Endothelial cell of umbilical vein (primary cell): Measurements from ENCODE around the gene LRRC8D. TPM values are rescaled to one million over a fixed set of nuclear protein-coding genes. Genes with fewer than 3 reads are reported as not detected.
A peak's percentile ranks its signal among the peaks of the same experiment; 100 is the strongest.

Experiments
- BruUV-seq: library from RNA; stranded (reverse); fragments of 400-500 nt; replicated peaks from 2 replicates; lab custom pipeline; 2021; lab: Mats Ljungman, UMichigan
- CTCF ChIA-PET: fragments of 300-600, 350-600 bp; sonication (Branson Sonifier 250); formaldehyde crosslinking; loops from one replicate; lab custom pipeline; 2021; ENCODE audit warnings: antibody characterized with exemption, inconsistent platforms; lab: Charles Lee
- POLR2A ChIA-PET: fragments of 300-600, 350-600 bp; sonication (Branson Sonifier 250); formaldehyde crosslinking; loops from one replicate; lab custom pipeline; 2021; ENCODE audit warnings: antibody characterized with exemption, inconsistent platforms; lab: Charles Lee
- DNase-seq: peaks from one replicate; pipeline ENCODE4 v3.0.0-alpha.2; 2011; ENCODE audit warnings: low read depth, low spot score
- FAIRE-seq: peaks from 2 replicates; lab custom pipeline; 2011; peaks lifted over from hg19 to GRCh38; lab: Jason Lieb, UNC
- H2AFZ ChIP-seq: 2 replicates; pipeline ENCODE4 v1.6.0; 2012; ENCODE audit warnings: low read depth, low read length, control low read depth, inconsistent platforms
- H3K27ac ChIP-seq: 2 replicates; pipeline ENCODE4 v1.5.1; 2011; ENCODE audit warnings: low read depth, mild to moderate bottlenecking, control low read depth, low read length, moderate library complexity; ENCODE audit not compliant: insufficient read depth
- H3K27me3 ChIP-seq, 2 experiments: 2 replicates each; pipeline versions ENCODE4 v1.6.0 to v1.6.1; 2011; ENCODE audit warnings: low read length in 2 of 2, mixed read lengths in 1 of 2; ENCODE audit not compliant: control insufficient read depth in 2 of 2, insufficient read depth in 2 of 2
- H3K36me3 ChIP-seq, 2 experiments: 2 replicates in 1 of 2; 3 replicates in 1 of 2; pipeline ENCODE4 v1.5.1; 2011; ENCODE audit warnings: low read length in 2 of 2, mild to moderate bottlenecking in 1 of 2, moderate library complexity in 1 of 2; ENCODE audit not compliant: control insufficient read depth in 2 of 2, insufficient read depth in 2 of 2; ENCODE audit errors: extremely low read depth in 1 of 2
- H3K4me1 ChIP-seq: 3 replicates; pipeline ENCODE4 v1.5.1; 2011; ENCODE audit warnings: mild to moderate bottlenecking, low read length; ENCODE audit not compliant: control insufficient read depth, insufficient read depth; ENCODE audit errors: extremely low read depth
- H3K4me2 ChIP-seq: 2 replicates; pipeline ENCODE4 v1.6.1; 2011; ENCODE audit warnings: low read length, control low read depth, mixed read lengths; ENCODE audit not compliant: insufficient read depth
- H3K4me3 ChIP-seq, 3 experiments: fragments of 200-600 bp in 1 of 3; sonication (generic), shearing (Covaris generic) in 1 of 3; replicated peaks in 1 of 3; 2 replicates each; pipeline ENCODE4 v1.5.1; 2011 to 2016; ENCODE audit warnings: control low read depth in 3 of 3, low read length in 3 of 3, mild to moderate bottlenecking in 2 of 3, inconsistent platforms in 1 of 3, low read depth in 1 of 3, moderate library complexity in 1 of 3; ENCODE audit not compliant: insufficient read depth in 1 of 3
- H3K79me2 ChIP-seq: 2 replicates; pipeline ENCODE4 v1.6.0; 2012; ENCODE audit warnings: low read length, inconsistent platforms; ENCODE audit not compliant: control insufficient read depth, insufficient read depth
- H3K9ac ChIP-seq: replicated peaks from 2 replicates; pipeline ENCODE3; 2011; ENCODE audit warnings: low read length, control low read depth; ENCODE audit not compliant: insufficient read depth; ENCODE audit errors: extremely low read depth
- H3K9me1 ChIP-seq: replicated peaks from 3 replicates; pipeline ENCODE4 v1.6.0; 2011; ENCODE audit warnings: mild to moderate bottlenecking, low read length; ENCODE audit not compliant: control insufficient read depth, insufficient read depth; ENCODE audit errors: extremely low read depth
- H3K9me3 ChIP-seq: replicated peaks from 2 replicates; pipeline ENCODE4 v1.5.1; 2012; ENCODE audit warnings: low read length, inconsistent platforms; ENCODE audit not compliant: control insufficient read depth, insufficient read depth
- H4K20me1 ChIP-seq: replicated peaks from 2 replicates; pipeline ENCODE3; 2011; ENCODE audit warnings: mild to moderate bottlenecking, low read length; ENCODE audit not compliant: control insufficient read depth, insufficient read depth; ENCODE audit errors: extremely low read depth
- CTCF ChIP-seq, 2 donors: IDR thresholded peaks; 1 replicate in 1 of 2; 2 replicates in 1 of 2; pipeline ENCODE4 v1.5.1; 2011; ENCODE audit warnings: low read length in 2 of 2, mild to moderate bottlenecking in 2 of 2, moderate library complexity in 2 of 2, control low read depth in 1 of 2, inconsistent platforms in 1 of 2, low read depth in 1 of 2; ENCODE audit not compliant: insufficient read depth in 1 of 2; ENCODE audit errors: extremely low read depth in 1 of 2
- EZH2 ChIP-seq: IDR thresholded peaks from 2 replicates; pipeline ENCODE4 v1.6.1; 2012; ENCODE audit warnings: borderline replicate concordance, low read depth, mild to moderate bottlenecking, moderate library complexity, low read length, inconsistent platforms; ENCODE audit not compliant: severe bottlenecking
- FOS ChIP-seq: IDR thresholded peaks from 2 replicates; pipeline ENCODE4 v1.6.1; 2011; ENCODE audit warnings: mild to moderate bottlenecking, low read length, moderate library complexity, borderline replicate concordance; ENCODE audit not compliant: insufficient read depth
- GATA2 ChIP-seq: IDR thresholded peaks from 2 replicates; pipeline ENCODE4 v1.7.0; 2011; ENCODE audit warnings: low read depth, mild to moderate bottlenecking, moderate library complexity, mixed read lengths, low read length; ENCODE audit not compliant: insufficient read length, insufficient read depth
- JUN ChIP-seq: IDR thresholded peaks from 2 replicates; pipeline ENCODE4 v1.6.1; 2011; ENCODE audit warnings: borderline replicate concordance, low read depth; ENCODE audit not compliant: insufficient read length, insufficient read depth
- MAX ChIP-seq: IDR thresholded peaks from 2 replicates; pipeline ENCODE4 v1.6.1; 2011; ENCODE audit not compliant: insufficient read depth, insufficient read length
- MYC ChIP-seq: IDR thresholded peaks from one replicate; pipeline ENCODE4 v1.6.1; 2011; ENCODE audit warnings: mild to moderate bottlenecking, low read depth, low read length
- POLR2A ChIP-seq: IDR thresholded peaks from 2 replicates; pipeline ENCODE4 v1.6.1; 2012; ENCODE audit warnings: low read depth, mild to moderate bottlenecking, control low read depth, low read length
- POLR2AphosphoS5 ChIP-seq: IDR thresholded peaks from 2 replicates; pipeline ENCODE4 v1.6.1; 2012; ENCODE audit warnings: low read depth, mild to moderate bottlenecking, control low read depth, low read length, moderate library complexity; ENCODE audit not compliant: insufficient read depth
- dilution Hi-C: fragments of 300-500 bp; cut with MboI; formaldehyde crosslinking; loops from one replicate; pipeline ENCODE4 v1.15.0; 2019; ENCODE audit warnings: low sequenced_read_pairs; ENCODE audit not compliant: extremely low pct_ligation_motif_present
- intact Hi-C: fragments of 100-400 bp; cut with micrococcal nuclease; formaldehyde crosslinking; loops from one replicate; pipeline ENCODE4 v1.10.0; 2022
- polyA plus RNA-seq, 4 experiments: library from polyadenylated mRNA; depleted of rRNA in 3 of 4; stranded (reverse) in 3 of 4; unstranded in 1 of 4; fragments of >200 nt; gene quantifications; 2 replicates each; pipeline versions ENCODE4 v1.2.1 to v1.2.3, GENCODE V29; 2011 to 2012; ENCODE audit warnings: missing spikeins in 1 of 4
- total RNA-seq: library from RNA; stranded (reverse); gene quantifications from 2 replicates; pipeline ENCODE4 v1.2.3, GENCODE V29; 2021

LRRC8D gene
- total and polyA plus RNA-seq, 2 donors (not counting 3 experiments of a cell fraction or from before 2014, with no cell fraction given): 31.9 to 37.7 TPM

- Histone ChIP-seq H3K4me2 (peak overlapping the region; percentile 93), H3K36me3 (peaks cover 0 to 2% of the 10 kb centered on the region in 2 experiments), H3K4me1 (peaks cover 20% of the 10 kb centered on the region), H3K27ac (no peak overlapping the region), H3K27me3 (no peaks in the 10 kb centered on the region), H3K9me3 (no peaks in the 10 kb centered on the region), H4K20me1 (no peaks in the 10 kb centered on the region), H3K79me2 (peaks cover 38% of the 10 kb centered on the region), H3K9me1 (no peaks in the 10 kb centered on the region), H2AFZ (no peak overlapping the region), H3K4me3 (peak overlapping the region in 1 of 3 experiments; percentile 91), H3K9ac (no peak overlapping the region)
- ChIA-PET CTCF (interaction anchor here (1.1 kb wide), 1 partner anchor 9 kb away, joined by 3 read pairs; no protein-coding TSS in a partner anchor), POLR2A (no interaction called here)
- dilution Hi-C loops: no loop called here
- no TSS peak for BruUV-seq
- intact Hi-C loops: no loop called here
- no peak for FAIRE-seq
- no peak for DNase-seq
- TF ChIP-seq GATA2 (no peak), JUN (no peak), POLR2A (no peak), POLR2AphosphoS5 (no peak), MYC (no peak), EZH2 (no peak), MAX (no peak), FOS (no peak), CTCF (IDR thresholded peaks at IDR 0.05; ENCODE audit: extremely low read depth in 1 of 2, insufficient read depth in 1 of 2, low read depth in 1 of 2, low read length in 2 of 2) (no peak)
Measured at GRCh38 chr1:89844860-89845259, 24.0 kb downstream of the LRRC8D start.
